ENCODE data around the gene IGSF1. TPM values are rescaled to one million over a fixed set of nuclear protein-coding genes. Genes with fewer than 3 reads are reported as not detected.

The IGSF1 gene
- total and polyA plus RNA-seq, 7 donors = 0.15 to 1.4 (median 0.71) TPM; not detected in 2

DNA sequence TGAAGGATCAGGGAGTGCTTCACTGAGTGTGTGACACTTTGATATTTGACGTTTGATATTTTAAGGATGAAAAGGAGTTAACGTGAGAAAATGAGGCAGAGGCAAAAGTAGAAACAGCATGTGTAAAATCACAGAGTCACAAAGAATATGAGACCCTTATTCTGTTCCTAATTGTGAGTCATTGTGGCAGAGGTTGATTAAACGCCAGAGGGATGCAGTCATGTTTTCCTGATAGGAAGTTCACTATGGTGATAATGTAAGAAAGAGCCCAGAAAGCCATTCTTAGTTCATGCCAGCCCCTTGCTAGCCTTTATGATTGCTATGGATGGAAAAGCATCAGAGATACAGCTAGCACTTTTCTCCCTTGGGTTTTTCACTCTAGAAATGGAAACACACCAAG, 33.5 kb upstream of the IGSF1 start:
- intact Hi-C loops (cut with DNase I) = no loop called here
- Histone ChIP-seq H3K27me3 (no peaks in the 10 kb centered on the region), H3K9me3 (no peaks in the 10 kb centered on the region), H3K27ac (no peak overlapping the region), H3K4me3 (no peak overlapping the region), H3K36me3 (no peaks in the 10 kb centered on the region), H3K4me1 (no peaks in the 10 kb centered on the region)
- TF ChIP-seq EP300 (IDR thresholded peaks at IDR 0.05) (no peak), POLR2A (IDR thresholded peaks at IDR 0.05) (no peak), POLR2AphosphoS5 (IDR thresholded peaks at IDR 0.05) (no peak)
- TF ChIP-seq, protein P1, sequence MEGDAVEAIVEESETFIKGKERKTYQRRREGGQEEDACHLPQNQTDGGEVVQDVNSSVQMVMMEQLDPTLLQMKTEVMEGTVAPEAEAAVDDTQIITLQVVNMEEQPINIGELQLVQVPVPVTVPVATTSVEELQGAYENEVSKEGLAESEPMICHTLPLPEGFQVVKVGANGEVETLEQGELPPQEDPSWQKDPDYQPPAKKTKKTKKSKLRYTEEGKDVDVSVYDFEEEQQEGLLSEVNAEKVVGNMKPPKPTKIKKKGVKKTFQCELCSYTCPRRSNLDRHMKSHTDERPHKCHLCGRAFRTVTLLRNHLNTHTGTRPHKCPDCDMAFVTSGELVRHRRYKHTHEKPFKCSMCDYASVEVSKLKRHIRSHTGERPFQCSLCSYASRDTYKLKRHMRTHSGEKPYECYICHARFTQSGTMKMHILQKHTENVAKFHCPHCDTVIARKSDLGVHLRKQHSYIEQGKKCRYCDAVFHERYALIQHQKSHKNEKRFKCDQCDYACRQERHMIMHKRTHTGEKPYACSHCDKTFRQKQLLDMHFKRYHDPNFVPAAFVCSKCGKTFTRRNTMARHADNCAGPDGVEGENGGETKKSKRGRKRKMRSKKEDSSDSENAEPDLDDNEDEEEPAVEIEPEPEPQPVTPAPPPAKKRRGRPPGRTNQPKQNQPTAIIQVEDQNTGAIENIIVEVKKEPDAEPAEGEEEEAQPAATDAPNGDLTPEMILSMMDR (IDR thresholded peaks at IDR 0.05) = no peak
- DNase-seq = no peak
- 65 to 74% methylated on average over 3 of the region's 3 CpGs for WGBS, 2 donors

DNA sequence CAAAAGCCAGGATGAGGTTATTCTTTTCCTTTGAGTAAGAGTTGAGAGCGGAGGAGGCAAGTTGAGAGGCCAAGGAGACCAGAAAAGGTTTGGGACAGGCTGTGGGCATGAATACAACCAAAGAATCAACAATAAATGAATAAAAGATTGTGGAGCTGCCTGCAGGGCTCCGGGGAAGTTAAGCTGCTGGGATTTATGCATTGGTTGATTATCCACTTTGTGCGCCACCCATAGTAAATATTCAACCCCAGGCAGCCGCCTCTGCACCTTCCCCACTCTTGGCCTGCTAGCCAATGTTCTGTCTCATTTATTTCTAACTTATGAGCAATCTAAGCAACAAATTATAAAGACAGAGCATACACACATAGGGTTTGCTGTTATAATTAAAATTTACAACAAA, 28.2 kb upstream of the IGSF1 start:
- no peaks in the 10 kb centered on the region for H3K36me3 ChIP-seq
- TF ChIP-seq EP300 (IDR thresholded peaks at IDR 0.05) (no peak), POLR2A (IDR thresholded peaks at IDR 0.05) (no peak), POLR2AphosphoS5 (IDR thresholded peaks at IDR 0.05) (no peak)
- TF ChIP-seq, protein P1 (IDR thresholded peaks at IDR 0.05) = no peak
- 58 to 74% methylated on average over 4 of the region's 4 CpGs for WGBS, 2 donors
- H3K27ac ChIP-seq = no peak overlapping the region
- H3K27me3 ChIP-seq = no peaks in the 10 kb centered on the region
- intact Hi-C loops (cut with DNase I) = no loop called here
- DNase-seq = no peak
- no peaks in the 10 kb centered on the region for H3K9me3 ChIP-seq
- H3K4me3 ChIP-seq = no peak overlapping the region
- no peaks in the 10 kb centered on the region for H3K4me1 ChIP-seq

DNA sequence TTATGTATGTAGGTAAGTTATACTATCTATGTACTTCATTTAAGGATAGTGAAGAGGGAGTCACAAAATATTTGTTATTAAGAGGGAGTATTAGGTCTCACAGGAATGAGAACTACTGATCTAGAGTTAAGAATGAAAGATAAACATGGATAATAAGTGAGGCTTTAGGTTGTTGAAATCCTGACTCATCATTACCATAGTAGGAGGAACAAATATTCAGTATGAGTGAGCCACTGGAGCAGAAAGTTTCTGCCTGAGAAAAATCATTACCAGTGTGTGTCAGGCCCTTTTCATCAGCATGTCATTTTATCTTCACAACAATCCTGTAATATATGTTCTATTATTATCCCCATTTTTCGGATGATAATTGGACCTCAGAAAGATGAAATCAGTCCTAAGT, 27.2 kb upstream of the IGSF1 start:
- H3K4me1 ChIP-seq = no peaks in the 10 kb centered on the region
- 76 to 83% methylated on average over 1 of the region's 1 CpG for WGBS, 2 donors
- DNase-seq = no peak
- H3K27ac ChIP-seq = no peak overlapping the region
- no peaks in the 10 kb centered on the region for H3K27me3 ChIP-seq
- no peaks in the 10 kb centered on the region for H3K36me3 ChIP-seq
- H3K9me3 ChIP-seq = no peaks in the 10 kb centered on the region
- intact Hi-C loops (cut with DNase I) = no loop called here
- TF ChIP-seq, protein P1 (IDR thresholded peaks at IDR 0.05) = no peak
- TF ChIP-seq POLR2A (IDR thresholded peaks at IDR 0.05) = no peak
- TF ChIP-seq EP300 (IDR thresholded peaks at IDR 0.05) = no peak
- no peak for TF ChIP-seq POLR2AphosphoS5 (IDR thresholded peaks at IDR 0.05)
- H3K4me3 ChIP-seq = no peak overlapping the region

DNA sequence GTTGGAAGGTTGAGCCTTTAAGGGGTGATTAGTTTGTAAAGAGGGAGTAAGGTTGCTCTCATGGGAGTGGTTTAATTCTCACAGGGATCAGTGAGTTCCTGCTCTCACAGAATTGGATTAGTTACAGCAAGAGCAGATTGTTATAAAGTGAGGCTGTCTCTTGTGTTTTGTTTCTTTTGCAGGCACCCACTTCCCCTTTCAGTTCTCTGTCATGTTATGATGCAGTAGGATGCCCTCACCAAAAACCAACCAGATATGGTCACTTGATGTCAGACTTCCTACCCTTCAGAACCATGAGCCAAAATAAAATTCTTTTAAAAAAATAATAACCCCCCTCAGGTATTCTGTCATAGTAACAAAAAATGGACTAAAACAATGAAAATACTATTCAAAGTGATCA, 19.9 kb upstream of the IGSF1 start:
- H3K27me3 ChIP-seq = no peaks in the 10 kb centered on the region
- H3K9me3 ChIP-seq = no peaks in the 10 kb centered on the region
- TF ChIP-seq POLR2AphosphoS5 (IDR thresholded peaks at IDR 0.05) = no peak
- TF ChIP-seq POLR2A (IDR thresholded peaks at IDR 0.05) = no peak
- no peak for TF ChIP-seq EP300 (IDR thresholded peaks at IDR 0.05)
- TF ChIP-seq, protein P1 (IDR thresholded peaks at IDR 0.05) = no peak
- no peaks in the 10 kb centered on the region for H3K4me1 ChIP-seq
- no peak overlapping the region for H3K4me3 ChIP-seq
- no peak for DNase-seq
- H3K36me3 ChIP-seq = no peaks in the 10 kb centered on the region
- intact Hi-C loops (cut with DNase I) = no loop called here
- no peak overlapping the region for H3K27ac ChIP-seq

DNA sequence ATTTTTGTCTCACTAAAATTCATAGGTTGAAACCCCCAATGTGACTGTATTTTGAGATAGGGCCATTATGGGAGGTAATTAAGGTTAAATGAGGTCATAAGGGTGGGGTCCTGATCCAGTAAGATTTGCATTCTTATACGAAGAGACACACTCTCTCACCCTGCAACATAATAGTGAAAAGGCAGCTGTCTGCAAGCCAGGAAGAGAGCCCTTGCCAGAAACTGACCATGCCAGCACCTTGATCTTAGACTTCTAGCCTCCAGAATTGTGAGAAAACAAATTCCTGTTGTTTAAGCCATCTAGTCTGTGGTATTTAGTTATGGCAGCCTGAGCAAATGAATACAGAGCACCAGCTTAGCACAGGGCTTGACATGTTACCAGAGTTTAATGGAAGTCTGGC, 17.5 kb upstream of the IGSF1 start:
- TF ChIP-seq POLR2AphosphoS5 (IDR thresholded peaks at IDR 0.05) = no peak
- intact Hi-C loops (cut with DNase I) = no loop called here
- Histone ChIP-seq H3K27ac (no peak overlapping the region), H3K9me3 (no peaks in the 10 kb centered on the region), H3K36me3 (no peaks in the 10 kb centered on the region), H3K27me3 (no peaks in the 10 kb centered on the region), H3K4me3 (no peak overlapping the region), H3K4me1 (no peaks in the 10 kb centered on the region)
- no peak for DNase-seq
- 4 to 33% methylated on average over 1 of the region's 1 CpG for WGBS, 2 donors

All from sigmoid colon (tissue), 7 donors.